ENCODE results near the gene COX5A.

GRCh38 chr15:74896316-74896715 is 41.6 kb downstream of the COX5A start:
- TF ChIP-seq CTCF (IDR thresholded peaks at IDR 0.05; ENCODE audit: low read length) (no peak), EZH2 (IDR thresholded peaks at IDR 0.05; ENCODE audit: borderline replicate concordance, low read length) (no peak)
